MM.1S (cell line): Measurements from ENCODE around the gene TLR9.

Source experiments
- DNase-seq: peaks from one replicate; pipeline ENCODE4 v3.0.0-alpha.2; 2015
- H2AFZ ChIP-seq: fragments of 300-600 bp; sonication (generic); 2 replicates; pipeline ENCODE4 v1.6.0; 2016; ENCODE audit warnings: antibody characterized with exemption, low read length
- H3F3A ChIP-seq: fragments of 300-600 bp; sonication (generic); 2 replicates; pipeline ENCODE4 v1.6.1; 2016; ENCODE audit warnings: mild to moderate bottlenecking, antibody characterized with exemption, low read length, moderate library complexity, mixed read lengths; ENCODE audit not compliant: insufficient read depth
- H3K27ac ChIP-seq: fragments of 300-600 bp; sonication (generic); 2 replicates; pipeline ENCODE4 v1.5.1; 2016; ENCODE audit warnings: mild to moderate bottlenecking, low read length
- H3K27me3 ChIP-seq: fragments of 300-600 bp; sonication (generic); replicated peaks from 2 replicates; pipeline ENCODE4 v1.6.0; 2016; ENCODE audit warnings: low read length; ENCODE audit not compliant: insufficient read depth
- H3K36me3 ChIP-seq: fragments of 300-600 bp; sonication (generic); replicated peaks from 2 replicates; pipeline ENCODE4 v1.6.1; 2016; ENCODE audit warnings: mild to moderate bottlenecking, low read length, mixed read lengths; ENCODE audit not compliant: insufficient read depth
- H3K4me1 ChIP-seq: fragments of 300-600 bp; sonication (generic); 2 replicates; pipeline ENCODE4 v1.6.1; 2016; ENCODE audit warnings: low read length, mixed read lengths
- H3K4me2 ChIP-seq: fragments of 300-600 bp; sonication (generic); 2 replicates; pipeline ENCODE4 v1.6.0; 2016; ENCODE audit warnings: low read depth, low read length
- H3K4me3 ChIP-seq: fragments of 300-600 bp; sonication (generic); 2 replicates; pipeline ENCODE4 v1.5.1; 2016; ENCODE audit warnings: low read length, mixed read lengths
- H3K79me2 ChIP-seq: fragments of 300-600 bp; sonication (generic); 2 replicates; pipeline ENCODE4 v1.6.1; 2016; ENCODE audit warnings: mixed run types, low read length, mixed read lengths
- H3K9ac ChIP-seq: fragments of 300-600 bp; sonication (generic); 2 replicates; pipeline ENCODE4 v1.6.1; 2016; ENCODE audit warnings: low read length, mixed read lengths
- H3K9me2 ChIP-seq: fragments of 300-600 bp; sonication (generic); replicated peaks from 2 replicates; pipeline ENCODE4 v1.6.1; 2016; ENCODE audit warnings: mild to moderate bottlenecking, low read length, mixed read lengths; ENCODE audit not compliant: insufficient read depth
- H3K9me3 ChIP-seq: fragments of 300-600 bp; sonication (generic); replicated peaks from 2 replicates; pipeline ENCODE4 v1.6.1; 2016; ENCODE audit warnings: mild to moderate bottlenecking, low read length, mixed read lengths; ENCODE audit not compliant: insufficient read depth
- H4K20me1 ChIP-seq: fragments of 300-600 bp; sonication (generic); 2 replicates; pipeline ENCODE4 v1.6.1; 2016; ENCODE audit warnings: mild to moderate bottlenecking, low read length, moderate library complexity, mixed read lengths; ENCODE audit not compliant: insufficient read depth
- CTCF ChIP-seq: fragments of 300-600 bp; sonication (generic); IDR thresholded peaks from 2 replicates; pipeline ENCODE4 v1.5.1; 2016; ENCODE audit warnings: antibody characterized with exemption, low read length, mixed read lengths
- EZH2 ChIP-seq: fragments of 300-600 bp; sonication (generic); optimal IDR thresholded peaks from 2 replicates; pipeline ENCODE3; 2017; ENCODE audit warnings: low read depth, mild to moderate bottlenecking, antibody characterized with exemption, low read length, mixed read lengths
- EZH2phosphoT487 ChIP-seq: fragments of 300-600 bp; sonication (generic); IDR thresholded peaks from 2 replicates; pipeline ENCODE4 v1.6.1; 2018; ENCODE audit warnings: antibody characterized with exemption, low read length

Gene TLR9

GRCh38 chr3:52213005-52213404, 12.4 kb downstream of the TLR9 start:
- Histone ChIP-seq H3K9me2 (no peaks in the 10 kb centered on the region), H3K9me3 (no peaks in the 10 kb centered on the region), H3K9ac (no peak overlapping the region), H3K4me2 (no peak overlapping the region), H3K79me2 (no peaks in the 10 kb centered on the region), H3F3A (no peaks in the 10 kb centered on the region), H3K27ac (no peak overlapping the region), H2AFZ (no peak overlapping the region), H3K36me3 (no peaks in the 10 kb centered on the region; the same call in 1 of the 2 replicates), H3K27me3 (no peaks in the 10 kb centered on the region), H4K20me1 (no peaks in the 10 kb centered on the region), H3K4me1 (no peaks in the 10 kb centered on the region), H3K4me3 (no peak overlapping the region)
- DNase-seq, result no peak
- TF ChIP-seq EZH2, result no peak
- TF ChIP-seq CTCF, result no peak
- TF ChIP-seq EZH2phosphoT487, result no peak

GRCh38 chr3:52211268-52211891, 14.1 kb downstream of the TLR9 start:
- peaks cover 4% of the 10 kb centered on the region; the same call in 1 of the 2 replicates for H3K36me3 ChIP-seq
- no peak overlapping the region for H3K9ac ChIP-seq
- no peaks in the 10 kb centered on the region for H3K9me2 ChIP-seq
- no peaks in the 10 kb centered on the region for H3K9me3 ChIP-seq
- no peak for DNase-seq
- H4K20me1 ChIP-seq, result no peaks in the 10 kb centered on the region
- no peaks in the 10 kb centered on the region for H3K79me2 ChIP-seq
- H3K4me2 ChIP-seq, result no peak overlapping the region
- no peaks in the 10 kb centered on the region for H3F3A ChIP-seq
- H3K4me1 ChIP-seq, result no peaks in the 10 kb centered on the region
- H3K27me3 ChIP-seq, result no peaks in the 10 kb centered on the region
- no peak overlapping the region for H3K4me3 ChIP-seq
- TF ChIP-seq EZH2phosphoT487 (no peak), EZH2 (no peak), CTCF (no peak)
- no peak overlapping the region for H3K27ac ChIP-seq
- no peak overlapping the region for H2AFZ ChIP-seq

GRCh38 chr3:52210550-52211046, 14.8 kb downstream of the TLR9 start:
- Histone ChIP-seq H3K9ac (no peak overlapping the region), H3K9me2 (no peaks in the 10 kb centered on the region), H4K20me1 (no peaks in the 10 kb centered on the region), H3K36me3 (peaks cover 4% of the 10 kb centered on the region; the same call in 1 of the 2 replicates), H3K9me3 (no peaks in the 10 kb centered on the region), H3K27ac (no peak overlapping the region), H3K4me2 (no peak overlapping the region), H3K27me3 (no peaks in the 10 kb centered on the region), H3K4me1 (no peaks in the 10 kb centered on the region), H3F3A (no peaks in the 10 kb centered on the region), H3K79me2 (no peaks in the 10 kb centered on the region), H2AFZ (no peak overlapping the region), H3K4me3 (no peak overlapping the region)
- no peak for TF ChIP-seq CTCF
- no peak for TF ChIP-seq EZH2
- no peak for DNase-seq
